Ovary (tissue), 9 donors: ENCODE results near the gene SLC5A12. TPM values are rescaled to one million over a fixed set of nuclear protein-coding genes. Genes with fewer than 3 reads are reported as not detected.

ENCODE experiments used
- DNase-seq, 5 donors: peaks; one replicate each; pipeline ENCODE4 v3.0.0-alpha.2; 2019 to 2020
- H3K27ac ChIP-seq, 2 donors: fragments of 200-600 bp; one replicate each; pipeline versions ENCODE4 v1.5.1 to v1.8.0; 2019 to 2022
- H3K27me3 ChIP-seq: fragments of 200-600 bp; one replicate; pipeline ENCODE4 v1.8.0; 2022
- H3K36me3 ChIP-seq: fragments of 200-600 bp; sonication (generic); one replicate; pipeline ENCODE4 v1.5.1; 2019
- H3K4me1 ChIP-seq: one replicate; pipeline ENCODE4 v1.8.1; 2013; ENCODE audit warnings: mild to moderate bottlenecking, moderate library complexity; ENCODE audit not compliant: insufficient read depth
- H3K4me3 ChIP-seq: fragments of 200-600 bp; sonication (generic); one replicate; pipeline ENCODE4 v1.5.1; 2017
- H3K9me3 ChIP-seq, 2 donors: fragments of 200-600 bp in 1 of 2; sonication (generic) in 1 of 2; one replicate each; pipeline versions ENCODE4 v1.5.1 to v1.8.1; 2013 to 2019; ENCODE audit warnings: mild to moderate bottlenecking in 1 of 2, moderate library complexity in 1 of 2
- CTCF ChIP-seq, 3 donors: fragments of 450-650 bp in 2 of 3; fragments of 200-600 bp in 1 of 3; IDR thresholded peaks; one replicate each; pipeline versions ENCODE4 v1.5.1 to v1.8.0; 2016 to 2022; ENCODE audit warnings: antibody characterized with exemption in 3 of 3, mild to moderate bottlenecking in 1 of 3
- EP300 ChIP-seq: sonication (generic); formaldehyde crosslinking; IDR thresholded peaks from one replicate; pipeline ENCODE4 v1.6.1; 2017; ENCODE audit warnings: antibody characterized with exemption
- POLR2A ChIP-seq: fragments of 450-650 bp; IDR thresholded peaks from one replicate; pipeline ENCODE4 v1.6.1; 2017; ENCODE audit warnings: antibody characterized with exemption, mild to moderate bottlenecking, moderate library complexity
- WGBS, 3 donors: extraction: QIAGEN DNeasy Blood & Tissue Kit in 1 of 3; methylation state at CpG; one replicate each; pipeline versions ENCODE4 v1.1.5 to v1.1.7; 2013 to 2017; 5-methylcytosine and 5-hydroxymethylcytosine counted together
- intact Hi-C, 4 donors: fragments of 100-400 bp; cut with DNase I; formaldehyde crosslinking; loops; one replicate each; pipeline versions ENCODE4 v1.11.0 to v1.15.1; 2022 to 2023
- polyA plus RNA-seq, 2 donors: library from polyadenylated mRNA; stranded (reverse); fragments of 200-250 nt in 1 of 2; fragments of 350-450 nt in 1 of 2; fragmentation: Illumina TruSeq in 1 of 2; extraction: RNeasy Lipid Tissue Mini Kit (QIAGEN cat#74804) in 1 of 2; gene quantifications; one replicate each; pipeline ENCODE4 v1.2.3, GENCODE V29; 2013 to 2014
- total RNA-seq, 7 donors: library from RNA; depleted of rRNA in 2 of 7; stranded (reverse); fragments of >200 nt in 2 of 7; fragmentation: NEBNext Ultra II Directional in 3 of 7; extraction: Animal tissue kit (Norgen Biotek cat#: 25700) in 3 of 7; gene quantifications; one replicate each; pipeline versions ENCODE4 v1.1.0 to v1.2.4, GENCODE V29; 2016 to 2023
- donor health status: DM: no; HTN: no; CAD: no; lungs with moderate emphysema.
- donor health status: DM: no; HTN: no; CAD: no.
- donor health status: Bipolar disorder and iron deficiency.
- donor health status: DM: yes; HTN: yes; CAD: no.
- donor health status: DM: no; HTN: no; CAD: no.
- donor health status: DM: yes; HTN: yes; CAD: no.

The SLC5A12 gene
- total and polyA plus RNA-seq, 9 donors = 0.02 to 0.48 (median 0.15) TPM; not detected in 6

DNA sequence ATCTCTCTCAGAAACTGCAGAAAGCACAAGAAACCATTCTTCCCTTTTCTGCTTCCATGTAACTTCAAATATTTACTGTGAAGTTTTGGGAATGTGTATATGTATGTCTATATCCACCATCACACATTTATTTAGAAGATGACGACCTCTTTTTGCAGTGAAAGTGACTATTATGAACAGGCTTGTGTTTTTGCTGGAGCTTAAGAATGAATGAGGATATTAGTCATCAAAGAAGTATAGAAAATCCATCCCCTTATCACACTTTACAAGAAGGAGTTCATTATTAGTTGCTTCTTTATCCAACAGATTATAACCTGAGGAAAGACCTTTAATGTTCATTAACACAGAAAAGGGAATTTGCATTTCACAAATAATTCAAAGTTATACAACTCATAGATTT is 21.1 kb upstream of the SLC5A12 start:
- 28 to 85% (median 83%) methylated on average over 1 of the region's 1 CpG for WGBS, 3 donors
- intact Hi-C loops = no loop called here
- no peak for DNase-seq
- Histone ChIP-seq H3K27ac (no peak overlapping the region), H3K9me3 (no peaks in the 10 kb centered on the region), H3K4me3 (no peak overlapping the region), H3K27me3 (no peaks in the 10 kb centered on the region), H3K4me1 (no peaks in the 10 kb centered on the region), H3K36me3 (no peaks in the 10 kb centered on the region)
- TF ChIP-seq CTCF (IDR thresholded peaks at IDR 0.05) (no peak), POLR2A (no peak), EP300 (no peak)

DNA sequence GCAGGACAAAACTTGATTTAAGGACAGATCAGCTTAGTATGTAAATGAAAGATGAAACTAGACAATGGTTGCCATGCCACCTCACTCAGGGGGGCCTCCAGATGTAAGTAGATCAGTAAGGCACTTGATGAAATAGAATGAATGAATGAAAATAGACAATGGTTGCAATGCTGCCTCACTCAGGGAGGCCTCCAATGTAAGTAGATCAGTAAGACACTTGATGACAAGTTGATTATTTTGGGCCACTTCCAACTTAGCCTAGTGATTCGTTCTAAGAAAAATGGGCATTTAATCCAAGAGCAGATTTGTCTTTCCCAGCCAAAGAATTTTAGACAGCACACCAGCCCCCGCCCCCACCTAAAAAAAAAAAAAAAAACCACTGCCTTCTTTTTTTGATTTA is 19.2 kb upstream of the SLC5A12 start:
- no peaks in the 10 kb centered on the region for H3K36me3 ChIP-seq
- DNase-seq = no peak
- TF ChIP-seq EP300 (no peak), CTCF (IDR thresholded peaks at IDR 0.05) (no peak), POLR2A (no peak)
- H3K27me3 ChIP-seq = no peaks in the 10 kb centered on the region
- WGBS, 3 donors = 23 to 43% (median 41%) methylated on average over 2 of the region's 2 CpGs
- H3K4me3 ChIP-seq = no peak overlapping the region
- intact Hi-C loops = no loop called here
- no peaks in the 10 kb centered on the region for H3K4me1 ChIP-seq
- no peaks in the 10 kb centered on the region for H3K9me3 ChIP-seq
- no peak overlapping the region for H3K27ac ChIP-seq

DNA sequence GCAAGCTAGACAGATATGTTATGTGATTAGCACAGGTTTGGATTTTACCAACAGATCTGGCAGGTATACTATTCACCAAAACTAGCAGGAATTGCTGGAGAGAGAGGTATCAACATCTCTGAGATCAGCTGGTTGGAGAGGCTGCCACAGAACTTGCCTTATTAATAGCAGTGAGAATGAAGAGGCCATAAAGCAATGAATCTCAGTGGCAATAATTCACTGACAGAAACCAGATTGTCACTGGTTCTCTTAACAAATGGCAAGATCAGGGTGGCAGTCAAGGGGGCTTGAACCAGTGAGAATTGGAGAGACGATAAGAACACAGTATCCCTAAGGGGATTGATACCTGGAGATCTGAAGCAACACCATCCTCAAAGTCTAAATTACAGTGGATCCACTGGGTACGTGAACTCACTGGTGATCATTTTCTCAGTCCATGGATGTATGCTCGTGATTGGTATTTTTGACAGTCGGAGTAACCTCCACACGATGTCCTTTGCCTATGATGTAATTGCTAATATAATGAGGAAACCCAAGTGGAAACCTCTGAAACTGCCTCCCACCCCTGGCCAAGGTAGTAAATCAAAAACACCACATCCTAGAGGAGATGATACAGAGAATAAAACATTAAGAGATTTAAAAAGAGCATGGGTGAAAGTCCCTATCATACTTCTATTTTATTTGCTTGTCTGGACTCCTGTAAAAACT is 17.7 kb upstream of the SLC5A12 start:
- no peaks in the 10 kb centered on the region for H3K36me3 ChIP-seq
- 66 to 84% (median 80%) methylated on average over 5 of the region's 5 CpGs for WGBS, 3 donors
- intact Hi-C loops = no loop called here
- no peak for DNase-seq
- no peak overlapping the region for H3K4me3 ChIP-seq
- H3K4me1 ChIP-seq = no peaks in the 10 kb centered on the region
- no peak overlapping the region for H3K27ac ChIP-seq
- no peak for TF ChIP-seq EP300
- no peak for TF ChIP-seq POLR2A
- no peak for TF ChIP-seq CTCF (IDR thresholded peaks at IDR 0.05)
- H3K27me3 ChIP-seq = no peaks in the 10 kb centered on the region
- no peaks in the 10 kb centered on the region for H3K9me3 ChIP-seq

DNA sequence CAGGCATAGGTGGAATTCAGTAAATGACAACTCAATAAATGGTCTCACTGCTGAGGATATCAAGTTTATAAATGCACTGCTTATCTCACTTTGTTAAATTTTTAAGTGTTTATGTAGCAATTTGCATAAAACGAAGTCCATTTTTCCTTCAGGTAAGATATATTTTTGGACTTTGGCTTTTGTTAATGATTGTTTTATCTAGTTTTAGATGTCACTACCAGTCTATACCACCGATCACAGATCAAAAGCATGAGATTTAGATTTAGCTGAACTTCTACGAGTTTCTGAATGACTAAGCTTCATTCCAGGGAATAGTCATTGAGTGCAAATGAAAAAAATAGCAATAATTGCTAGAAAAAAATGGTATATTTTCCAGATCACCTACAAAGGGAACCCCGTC is 12.8 kb upstream of the SLC5A12 start:
- WGBS, 3 donors = 89 to 92% (median 92%) methylated on average over 4 of the region's 4 CpGs

More for the DNA sequence above, 12.8 kb upstream of the SLC5A12 start:
- Histone ChIP-seq H3K36me3 (no peaks in the 10 kb centered on the region), H3K27ac (no peak overlapping the region), H3K9me3 (no peaks in the 10 kb centered on the region), H3K4me1 (no peaks in the 10 kb centered on the region), H3K27me3 (no peaks in the 10 kb centered on the region), H3K4me3 (no peak overlapping the region)
- intact Hi-C loops = no loop called here
- DNase-seq = no peak
- TF ChIP-seq EP300 (no peak), POLR2A (no peak), CTCF (IDR thresholded peaks at IDR 0.05) (no peak)
